ENCODE results near the gene PCNX2. TPM values are rescaled to one million over a fixed set of nuclear protein-coding genes. Genes with fewer than 3 reads are reported as not detected.

PCNX2 gene
- total and polyA plus RNA-seq, 2 of the 8 experiments (the other 6 are each of a cell fraction or from before 2014, with no cell fraction given): 46.1 to 57.6 TPM

GRCh38 chr1:232982238-232982944 lies 313.1 kb downstream of the PCNX2 start:
- CTCF ChIA-PET (ENCODE audit: partially characterized antibody): interaction anchor here (0.6 to 1.3 kb wide), 5 partner anchors 9 to 50 kb away, joined by 3 to 6 read pairs (median 4); no protein-coding TSS in a partner anchor
- DNase-seq (ENCODE audit: low read depth in 1 of 2, low spot score in 2 of 2) (no peak), FAIRE-seq (no peak)
- H2AFZ ChIP-seq (ENCODE audit: low read length): no peak overlapping the region
- no peaks in the 10 kb centered on the region for H3K27me3 ChIP-seq (replicated peaks in 1 of 4; ENCODE audit: control insufficient read depth in 3 of 4, extremely low read depth in 1 of 4, insufficient read depth in 3 of 4, low read length in 3 of 4)
- no peaks in the 10 kb centered on the region; the same call in 1 of the 2 replicates for H3K79me1 ChIP-seq (ENCODE audit: low read depth, low read length)
- no peak overlapping the region for H3K56ac ChIP-seq (replicated peaks; ENCODE audit: insufficient read length, low read depth, low read length)
- H4K5ac ChIP-seq (ENCODE audit: insufficient read length, low read depth, low read length): no peak overlapping the region
- no peaks in the 10 kb centered on the region for H3K9me3 ChIP-seq (ENCODE audit: insufficient read depth in 2 of 2, low read depth in 1 of 2, low read length in 1 of 2)
- no peak overlapping the region for H3K27ac ChIP-seq (ENCODE audit: low read depth, low read length)
- H3K23ac ChIP-seq (ENCODE audit: insufficient read length): no peak overlapping the region
- no peaks in the 10 kb centered on the region for H3K4me1 ChIP-seq (replicated peaks in 1 of 4; ENCODE audit: control insufficient read depth in 3 of 4, insufficient read depth in 4 of 4, low read length in 3 of 4)
- no peak overlapping the region for H2AK5ac ChIP-seq (ENCODE audit: low read depth, low read length)
- 92% methylated on average over 13 of the region's 13 CpGs; no CpG with 5 or more reads in 1 of the 2 experiments for WGBS, 2 experiments (ENCODE audit: extremely low coverage in 1 of 2, insufficient coverage in 1 of 2, insufficient read length in 1 of 2, insufficient replicate concordance in 2 of 2, low coverage in 1 of 2, low lambda C conversion rate in 2 of 2, missing lambda C conversion rate in 1 of 2)
- H4K8ac ChIP-seq (ENCODE audit: extremely low read depth, insufficient read depth, low read length): no peak overlapping the region
- no peak overlapping the region for H3K4ac ChIP-seq (replicated peaks; ENCODE audit: insufficient read length, low read depth, low read length)
- H4K91ac ChIP-seq (replicated peaks; ENCODE audit: insufficient read length, low read length): no peak overlapping the region
- H3K18ac ChIP-seq (ENCODE audit: extremely low read depth, low read length): no peak overlapping the region
- H3K23me2 ChIP-seq (ENCODE audit: low read depth, low read length): no peaks in the 10 kb centered on the region
- no peak overlapping the region for H3K14ac ChIP-seq (ENCODE audit: insufficient read length)
- H3K36me3 ChIP-seq (ENCODE audit: control insufficient read depth in 2 of 4, insufficient read depth in 4 of 4, low read length in 3 of 4): peaks cover 2 to 10% (median 7%) of the 10 kb centered on the region in 4 experiments; a peak in 6 of 8 replicates
- no peak overlapping the region for H2BK5ac ChIP-seq (ENCODE audit: low read depth, low read length)
- no peaks in the 10 kb centered on the region for H3K79me2 ChIP-seq (ENCODE audit: control insufficient read depth in 1 of 2, insufficient read depth in 2 of 2, low read length in 2 of 2)
- H3K9ac ChIP-seq (replicated peaks in 1 of 4; ENCODE audit: extremely low read depth in 1 of 4, low read depth in 3 of 4, low read length in 3 of 4): no peak overlapping the region
- no peak overlapping the region for H3K4me3 ChIP-seq (ENCODE audit: extremely low read depth in 1 of 4, insufficient read depth in 2 of 4, low read depth in 3 of 4, low read length in 4 of 4)
- H3K4me2 ChIP-seq (ENCODE audit: insufficient read depth in 1 of 2, low read depth in 2 of 2, low read length in 2 of 2): no peak overlapping the region
- POLR2A ChIA-PET (ENCODE audit: partially characterized antibody): no interaction called here
- no peak overlapping the region for H2BK12ac ChIP-seq (ENCODE audit: low read depth, low read length)
- no peak overlapping the region for H2BK120ac ChIP-seq (replicated peaks; ENCODE audit: low read depth, low read length)
- no peak overlapping the region for H2BK20ac ChIP-seq (ENCODE audit: low read length)
- H2BK15ac ChIP-seq (ENCODE audit: low read length): no peak overlapping the region
- H4K20me1 ChIP-seq (replicated peaks in 1 of 2; ENCODE audit: control insufficient read depth in 1 of 2, insufficient read depth in 2 of 2, low read length in 2 of 2): peaks cover 0 to 3% of the 10 kb centered on the region in 2 experiments
- no peak for TF ChIP-seq RFX5 (IDR thresholded peaks at IDR 0.05; ENCODE audit: borderline replicate concordance, low read depth, low read length)
- TF ChIP-seq POLR2A (IDR thresholded peaks at IDR 0.05; ENCODE audit: control extremely low read depth in 1 of 2, low read depth in 2 of 2, low read length in 2 of 2): no peak
- no peak for TF ChIP-seq RAD21 (IDR thresholded peaks at IDR 0.05 in 1 of 2, conservative IDR thresholded peaks at IDR 0.05 in 1 of 2; ENCODE audit: low read depth in 2 of 2, low read length in 2 of 2)
- no peak for TF ChIP-seq SIRT6 (IDR thresholded peaks at IDR 0.05; ENCODE audit: low read length)
- TF ChIP-seq HDAC6 (IDR thresholded peaks at IDR 0.05; ENCODE audit: low read depth, low read length): no peak
- no peak for TF ChIP-seq POU5F1 (IDR thresholded peaks at IDR 0.05; ENCODE audit: low read depth, low read length)
- no peak for TF ChIP-seq SP1 (IDR thresholded peaks at IDR 0.05; ENCODE audit: low read depth, low read length)
- no peak for TF ChIP-seq SUZ12 (IDR thresholded peaks at IDR 0.05; ENCODE audit: low read length)
- no peak for TF ChIP-seq RBBP5 (IDR thresholded peaks at IDR 0.05; ENCODE audit: borderline replicate concordance, low read depth, low read length)
- TF ChIP-seq EGR1 (IDR thresholded peaks at IDR 0.05; ENCODE audit: borderline replicate concordance, low read depth, low read length): no peak
- TF ChIP-seq ZNF274 (IDR thresholded peaks at IDR 0.05; ENCODE audit: borderline replicate concordance, extremely low read depth, low read length): no peak
- TF ChIP-seq YY1 (IDR thresholded peaks at IDR 0.05; ENCODE audit: low read depth, low read length): no peak
- no peak for TF ChIP-seq PHF8 (conservative IDR thresholded peaks at IDR 0.05; ENCODE audit: low read depth, low read length)
- TF ChIP-seq NRF1 (IDR thresholded peaks at IDR 0.05; ENCODE audit: low read depth, low read length): no peak
